Type B pancreatic cell (in vitro differentiated cells): ENCODE data around the gene GYPA. TPM values are rescaled to one million over a fixed set of nuclear protein-coding genes. Genes with fewer than 3 reads are reported as not detected.

Experiments
- total RNA-seq: library from RNA; stranded (reverse); gene quantifications from 2 replicates; pipeline ENCODE4 v1.2.1, GENCODE V29; 2021; ENCODE audit warnings: low replicate concordance

The GYPA gene
- total RNA-seq, 1 donor from 2014 or later = not detected

Other genes with a start within 250 kb of the GYPA start
- not detected in 2 replicates for gene GYPE, start 235.2 kb downstream of the GYPA start, total RNA-seq
- gene GYPB, start 121.3 kb downstream of the GYPA start, total RNA-seq = not detected in 2 replicates